H1 (cell line): Measurements from ENCODE around the gene STEEP1. TPM values are rescaled to one million over a fixed set of nuclear protein-coding genes. Genes with fewer than 3 reads are reported as not detected.

Experiments
- ASH2L ChIP-seq: fragments of 200-600, 300-600 bp; sonication (generic); IDR thresholded peaks from one replicate; pipeline ENCODE4 v1.7.1; 2017; ENCODE audit warnings: low read length
- BACH1 ChIP-seq: IDR thresholded peaks from 2 replicates; pipeline ENCODE4 v1.6.1; 2012; ENCODE audit warnings: low read length, improper control_type of control experiment
- BRCA1 ChIP-seq: IDR thresholded peaks from 2 replicates; pipeline ENCODE4 v1.6.1; 2012; ENCODE audit warnings: low read depth, low read length, improper control_type of control experiment
- CBX5 ChIP-seq: fragments of 300-800, 300-1000 bp; sonication (generic); IDR thresholded peaks from 2 replicates; pipeline ENCODE4 v1.7.1; 2016; ENCODE audit warnings: antibody characterized with exemption, low read length, low read depth
- CHD2 ChIP-seq: IDR thresholded peaks from 2 replicates; pipeline ENCODE4 v1.6.1; 2012; ENCODE audit warnings: low read length, improper control_type of control experiment
- CHD7 ChIP-seq: fragments of 300-600 bp; sonication (generic); IDR thresholded peaks from 2 replicates; pipeline ENCODE4 v1.7.1; 2012; ENCODE audit warnings: low read length, moderate library complexity, mild to moderate bottlenecking, inconsistent platforms; ENCODE audit not compliant: insufficient replicate concordance
- CREB1 ChIP-seq: IDR thresholded peaks from 2 replicates; pipeline ENCODE4 v1.6.1; 2012; ENCODE audit warnings: inconsistent platforms
- HDAC2 ChIP-seq, 2 experiments: fragments of 300-600 bp in 1 of 2; sonication (generic) in 1 of 2; IDR thresholded peaks; 2 replicates each; pipeline ENCODE4 v1.6.1; 2011 to 2012; ENCODE audit warnings: low read depth in 2 of 2, low read length in 2 of 2, mild to moderate bottlenecking in 2 of 2, moderate library complexity in 2 of 2, borderline replicate concordance in 1 of 2, inconsistent platforms in 1 of 2
- NRF1 ChIP-seq: IDR thresholded peaks from 2 replicates; pipeline ENCODE4 v1.6.1; 2011; ENCODE audit warnings: mild to moderate bottlenecking, low read depth, low read length, improper control_type of control experiment
- RXRA ChIP-seq: IDR thresholded peaks from 2 replicates; pipeline ENCODE4 v1.6.1; 2011; ENCODE audit warnings: low read depth, mild to moderate bottlenecking, low read length, moderate library complexity; ENCODE audit not compliant: insufficient read depth
- SP2 ChIP-seq: IDR thresholded peaks from 2 replicates; pipeline ENCODE4 v1.6.1; 2012; ENCODE audit warnings: mild to moderate bottlenecking, low read length, inconsistent platforms
- TAF1 ChIP-seq: IDR thresholded peaks from 2 replicates; pipeline ENCODE4 v1.6.1; 2011; ENCODE audit warnings: mild to moderate bottlenecking, low read depth, low read length
- polyA plus RNA-seq, 7 experiments: library from polyadenylated mRNA; depleted of rRNA in 3 of 7; stranded (reverse) in 5 of 7; unstranded in 2 of 7; fragments of >200 nt in 5 of 7; fragments of 200-250 nt in 2 of 7; gene quantifications; 1 replicate in 5 of 7; 2 replicates in 1 of 7; 4 replicates in 1 of 7; pipeline versions ENCODE4 v1.2.1 to v1.2.3, GENCODE V29; 2011 to 2013; ENCODE audit warnings: missing spikeins in 2 of 7, mixed read lengths in 2 of 7
- total RNA-seq: library from RNA; stranded (reverse); fragmentation: NEBNext Ultra II Directional; extraction: Animal tissue kit (Norgen Biotek cat#: 25700); gene quantifications from 2 replicates; pipeline ENCODE4 v1.2.1, GENCODE V29; 2021

Gene STEEP1
- total and polyA plus RNA-seq, 2 of the 8 experiments (the other 6 are each of a cell fraction or from before 2014, with no cell fraction given) = 9.2 to 29.7 TPM

- no peak for TF ChIP-seq CHD7
- TF ChIP-seq TAF1 = no peak
- no peak for TF ChIP-seq CHD2
- TF ChIP-seq BRCA1 = no peak
- no peak for TF ChIP-seq CREB1
- TF ChIP-seq ASH2L = no peak
- no peak for TF ChIP-seq RXRA
- no peak for TF ChIP-seq SP2
- no peak for TF ChIP-seq BACH1
- TF ChIP-seq HDAC2 (IDR thresholded peaks at IDR 0.05; ENCODE audit: borderline replicate concordance in 1 of 2, low read depth in 2 of 2, low read length in 2 of 2) = no peak
- TF ChIP-seq CBX5 = no peak
- no peak for TF ChIP-seq NRF1
Observed at GRCh38 chrX:119570351-119570835, 5.2 kb upstream of the STEEP1 start (continued).
